ENCODE results near the gene ALDOC.

The ALDOC gene

GRCh38 chr17:28527859-28528258 lies 48.8 kb downstream of the ALDOC start:
- Histone ChIP-seq H3K27me3 (no peaks in the 10 kb centered on the region), H3K9me3 (no peaks in the 10 kb centered on the region), H3K4me1 (ENCODE audit: control insufficient read depth in 1 of 2, insufficient read depth in 1 of 2, low read depth in 1 of 2, low read length in 1 of 2) (no peaks in the 10 kb centered on the region), H3K27ac (no peak overlapping the region), H3K36me3 (no peaks in the 10 kb centered on the region), H3K4me3 (ENCODE audit: low read depth in 1 of 2, low read length in 1 of 2) (no peak overlapping the region)
- TF ChIP-seq CTCF (IDR thresholded peaks at IDR 0.05): no peak

GRCh38 chr17:28527181-28527681 lies 49.5 kb downstream of the ALDOC start:
- TF ChIP-seq CTCF (IDR thresholded peaks at IDR 0.05): no peak
- no peaks in the 10 kb centered on the region for H3K36me3 ChIP-seq
- no peak overlapping the region for H3K27ac ChIP-seq
- H3K9me3 ChIP-seq: no peaks in the 10 kb centered on the region
- no peaks in the 10 kb centered on the region for H3K4me1 ChIP-seq (ENCODE audit: control insufficient read depth in 1 of 2, insufficient read depth in 1 of 2, low read depth in 1 of 2, low read length in 1 of 2)
- H3K4me3 ChIP-seq (ENCODE audit: low read depth in 1 of 2, low read length in 1 of 2): no peak overlapping the region
- H3K27me3 ChIP-seq: no peaks in the 10 kb centered on the region

- TF ChIP-seq CTCF (IDR thresholded peaks at IDR 0.05): no peak
- no peak overlapping the region for H3K4me3 ChIP-seq (ENCODE audit: low read depth in 1 of 2, low read length in 1 of 2)
- no peaks in the 10 kb centered on the region for H3K9me3 ChIP-seq
- no peaks in the 10 kb centered on the region for H3K27me3 ChIP-seq
- H3K36me3 ChIP-seq: no peaks in the 10 kb centered on the region
- H3K27ac ChIP-seq: no peak overlapping the region
- H3K4me1 ChIP-seq (ENCODE audit: control insufficient read depth in 1 of 2, insufficient read depth in 1 of 2, low read depth in 1 of 2, low read length in 1 of 2): no peaks in the 10 kb centered on the region
These were observed 50.3 kb downstream of the ALDOC start for GRCh38 chr17:28526381-28526780.

GRCh38 chr17:28524476-28525424 lies 51.9 kb downstream of the ALDOC start:
- Histone ChIP-seq H3K36me3 (no peaks in the 10 kb centered on the region), H3K4me1 (ENCODE audit: control insufficient read depth in 1 of 2, insufficient read depth in 1 of 2, low read depth in 1 of 2, low read length in 1 of 2) (no peaks in the 10 kb centered on the region), H3K4me3 (ENCODE audit: low read depth in 1 of 2, low read length in 1 of 2) (no peak overlapping the region), H3K9me3 (no peaks in the 10 kb centered on the region), H3K27me3 (no peaks in the 10 kb centered on the region), H3K27ac (no peak overlapping the region)
- no peak for TF ChIP-seq CTCF (IDR thresholded peaks at IDR 0.05)

GRCh38 chr17:28523876-28524275 lies 52.8 kb downstream of the ALDOC start:
- H3K36me3 ChIP-seq: no peaks in the 10 kb centered on the region
- H3K9me3 ChIP-seq: no peaks in the 10 kb centered on the region
- peaks cover 2% of the 10 kb centered on the region for H3K27me3 ChIP-seq
- no peak overlapping the region for H3K27ac ChIP-seq
- no peak overlapping the region for H3K4me3 ChIP-seq (ENCODE audit: low read depth in 1 of 2, low read length in 1 of 2)
- H3K4me1 ChIP-seq (ENCODE audit: control insufficient read depth in 1 of 2, insufficient read depth in 1 of 2, low read depth in 1 of 2, low read length in 1 of 2): no peaks in the 10 kb centered on the region
- no peak for TF ChIP-seq CTCF (IDR thresholded peaks at IDR 0.05)

All from neutrophil (primary cell).